IMR-90 (cell line): ENCODE data around the gene RNF112. TPM values are rescaled to one million over a fixed set of nuclear protein-coding genes. Genes with fewer than 3 reads are reported as not detected.

ENCODE experiments used
- ATAC-seq: fragments of 200-7000 bp; cut with Tn5 transposase; 2 replicates; pipeline ENCODE4 v1.9.1; 2020; ENCODE audit warnings: low read depth, mild to moderate bottlenecking, moderate library complexity
- BruUV-seq: library from RNA; stranded (reverse); fragments of 400-500 nt; replicated peaks from 2 replicates; lab custom pipeline; 2021; lab: Mats Ljungman, UMichigan
- CTCF ChIA-PET: fragments of 300-600 bp; formaldehyde crosslinking; extraction: SDS; loops from one replicate; lab custom pipeline; 2021; ENCODE audit warnings: antibody characterized with exemption; lab: Yijun Ruan, JAX
- POLR2A ChIA-PET: fragments of 300-600 bp; sonication (Branson Sonifier 250); formaldehyde crosslinking; loops from one replicate; lab custom pipeline; 2022; ENCODE audit warnings: antibody characterized with exemption; ENCODE audit not compliant: unreplicated experiment; lab: Charles Lee
- DNase-seq: peaks from one replicate; pipeline ENCODE4 v3.0.0; 2013
- H2AFZ ChIP-seq: replicated peaks from 2 replicates; pipeline ENCODE3; 2013; ENCODE audit warnings: low read length, mild to moderate bottlenecking; ENCODE audit not compliant: poor library complexity
- H2AK5ac ChIP-seq: 2 replicates; pipeline ENCODE4 v1.6.1; 2013; ENCODE audit warnings: low read depth, low read length, inconsistent platforms
- H2AK9ac ChIP-seq: replicated peaks from 2 replicates; pipeline ENCODE3; 2013; ENCODE audit warnings: mild to moderate bottlenecking, low read depth, low read length, moderate library complexity; ENCODE audit not compliant: poor library complexity
- H2BK120ac ChIP-seq: 2 replicates; pipeline ENCODE4 v1.6.1; 2013; ENCODE audit warnings: low read depth, low read length, inconsistent platforms
- H2BK15ac ChIP-seq: 3 replicates; pipeline ENCODE4 v1.6.1; 2013; ENCODE audit warnings: low read depth, low read length, inconsistent platforms
- H2BK20ac ChIP-seq: 2 replicates; pipeline ENCODE4 v1.6.1; 2013; ENCODE audit warnings: low read depth, mild to moderate bottlenecking, inconsistent platforms, low read length, moderate library complexity
- H2BK5ac ChIP-seq: 2 replicates; pipeline ENCODE4 v1.6.1; 2013; ENCODE audit warnings: mild to moderate bottlenecking, low read depth, low read length, inconsistent platforms; ENCODE audit not compliant: poor library complexity, severe bottlenecking
- H3K14ac ChIP-seq: replicated peaks from 2 replicates; pipeline ENCODE4 v1.6.1; 2013; ENCODE audit warnings: low read depth, low read length, inconsistent platforms
- H3K18ac ChIP-seq: 2 replicates; pipeline ENCODE4 v1.6.1; 2013; ENCODE audit warnings: low read depth, low read length, control low read depth
- H3K23ac ChIP-seq: 2 replicates; pipeline ENCODE4 v1.6.1; 2013; ENCODE audit warnings: low read depth, low read length, inconsistent platforms
- H3K27ac ChIP-seq: 2 replicates; pipeline ENCODE4 v1.5.1; 2013; ENCODE audit warnings: mild to moderate bottlenecking, control low read depth, low read length; ENCODE audit not compliant: insufficient read depth
- H3K27me3 ChIP-seq: 2 replicates; pipeline ENCODE4 v1.6.1; 2013; ENCODE audit warnings: low read length; ENCODE audit not compliant: control insufficient read depth, insufficient read depth
- H3K36me3 ChIP-seq: 2 replicates; pipeline ENCODE4 v1.6.1; 2013; ENCODE audit warnings: low read length, mixed read lengths; ENCODE audit not compliant: control insufficient read depth, insufficient read depth
- H3K4ac ChIP-seq: 2 replicates; pipeline ENCODE4 v1.6.1; 2013; ENCODE audit warnings: low read depth, low read length, inconsistent platforms
- H3K4me1 ChIP-seq: 2 replicates; pipeline ENCODE4 v1.6.1; 2013; ENCODE audit warnings: low read length, mixed read lengths; ENCODE audit not compliant: control insufficient read depth, insufficient read depth
- H3K4me2 ChIP-seq: 2 replicates; pipeline ENCODE4 v1.6.1; 2013; ENCODE audit warnings: low read depth, mild to moderate bottlenecking, control low read depth, low read length, moderate library complexity
- H3K4me3 ChIP-seq: 2 replicates; pipeline ENCODE4 v1.5.1; 2013; ENCODE audit warnings: low read depth, mild to moderate bottlenecking, control low read depth, low read length, moderate library complexity; ENCODE audit not compliant: insufficient read depth
- H3K56ac ChIP-seq: 2 replicates; pipeline ENCODE4 v1.6.1; 2013; ENCODE audit warnings: low read length, inconsistent platforms; ENCODE audit not compliant: insufficient read depth; ENCODE audit errors: extremely low read depth
- H3K79me1 ChIP-seq, 2 experiments: 2 replicates each; pipeline ENCODE4 v1.6.1; 2013; ENCODE audit warnings: low read length in 2 of 2, inconsistent platforms in 1 of 2, low read depth in 1 of 2
- H3K9ac ChIP-seq: 2 replicates; pipeline ENCODE4 v1.6.1; 2013; ENCODE audit warnings: low read depth, low read length, control low read depth
- H3K9me1 ChIP-seq: 2 replicates; pipeline ENCODE4 v1.6.1; 2013; ENCODE audit warnings: low read length, inconsistent platforms; ENCODE audit not compliant: insufficient read depth
- H3K9me3 ChIP-seq: 2 replicates; pipeline ENCODE4 v1.6.1; 2013; ENCODE audit warnings: low read length; ENCODE audit not compliant: control insufficient read depth, insufficient read depth
- H4K20me1 ChIP-seq: 2 replicates; pipeline ENCODE4 v1.6.1; 2013; ENCODE audit warnings: low read length, inconsistent platforms; ENCODE audit not compliant: insufficient read depth
- H4K5ac ChIP-seq: 2 replicates; pipeline ENCODE4 v1.6.1; 2013; ENCODE audit warnings: mild to moderate bottlenecking, low read depth, low read length, control low read depth
- H4K8ac ChIP-seq, 2 experiments: 2 replicates each; pipeline ENCODE4 v1.6.1; 2013; ENCODE audit warnings: low read depth in 2 of 2, low read length in 2 of 2, control low read depth in 1 of 2, inconsistent platforms in 1 of 2
- H4K91ac ChIP-seq: 2 replicates; pipeline ENCODE4 v1.6.1; 2013; ENCODE audit warnings: low read depth, low read length, inconsistent platforms; ENCODE audit not compliant: insufficient read depth
- BHLHE40 ChIP-seq: fragments of 150-350 bp; IDR thresholded peaks from 2 replicates; pipeline ENCODE4 v1.6.1; 2016; ENCODE audit warnings: mild to moderate bottlenecking, low read depth, low read length
- CEBPB ChIP-seq: IDR thresholded peaks from 2 replicates; pipeline ENCODE4 v1.6.1; 2012; ENCODE audit warnings: low read depth, low read length, improper control_type of control experiment
- CHD1 ChIP-seq: IDR thresholded peaks from 2 replicates; pipeline ENCODE4 v1.6.1; 2012; ENCODE audit warnings: low read depth, low read length, improper control_type of control experiment
- FOS ChIP-seq: fragments of 150-350 bp; IDR thresholded peaks from 2 replicates; pipeline ENCODE4 v1.6.1; 2016; ENCODE audit warnings: low read depth, low read length
- MAZ ChIP-seq: IDR thresholded peaks from 2 replicates; pipeline ENCODE4 v1.6.1; 2012; ENCODE audit warnings: low read depth, mild to moderate bottlenecking, low read length, improper control_type of control experiment, moderate library complexity, borderline replicate concordance
- MXI1 ChIP-seq: IDR thresholded peaks from 2 replicates; pipeline ENCODE4 v1.6.1; 2012; ENCODE audit warnings: low read depth, mild to moderate bottlenecking, low read length, moderate library complexity, borderline replicate concordance
- NFE2L2 ChIP-seq: fragments of 150-350 bp; IDR thresholded peaks from 2 replicates; pipeline ENCODE4 v1.6.1; 2016; ENCODE audit warnings: low read depth, mild to moderate bottlenecking, low read length
- POLR2A ChIP-seq: IDR thresholded peaks from 2 replicates; pipeline ENCODE4 v1.6.1; 2012; ENCODE audit warnings: mild to moderate bottlenecking, low read depth, low read length
- RFX5 ChIP-seq: IDR thresholded peaks from 2 replicates; pipeline ENCODE4 v1.8.0; 2012; ENCODE audit warnings: low read depth, mild to moderate bottlenecking, low read length, moderate library complexity
- SMC3 ChIP-seq: fragments of 150-350 bp; IDR thresholded peaks from 2 replicates; pipeline ENCODE4 v1.6.1; 2016; ENCODE audit warnings: low read depth, mild to moderate bottlenecking, antibody characterized with exemption, low read length, moderate library complexity
- WGBS, 2 experiments: methylation state at CpG; one replicate each; pipeline versions ENCODE4 v1.1.5 to v1.1.7; 2013; ENCODE audit warnings: missing lambda C conversion rate in 2 of 2; ENCODE audit not compliant: insufficient read length in 1 of 2; ENCODE audit errors: extremely low coverage in 2 of 2; 5-methylcytosine and 5-hydroxymethylcytosine counted together
- dilution Hi-C: fragments of 300-500 bp; cut with HindIII; formaldehyde crosslinking; loops from one replicate; pipeline ENCODE4 v1.14.3; 2018; ENCODE audit warnings: low sequenced_read_pairs; ENCODE audit not compliant: unreplicated experiment
- in situ Hi-C: fragments of 300-500 bp; cut with MboI; formaldehyde crosslinking; loops from 3 replicates; pipeline ENCODE4 v1.14.3; 2019; ENCODE audit warnings: low sequenced_read_pairs, inconsistent platforms, mixed read lengths
- intact Hi-C: fragments of 100-400 bp; cut with micrococcal nuclease; formaldehyde crosslinking; loops from 2 replicates; pipeline ENCODE4 v1.10.0; 2022
- polyA plus RNA-seq, 3 experiments: library from polyadenylated mRNA; depleted of rRNA; stranded (reverse); fragments of >200 nt; gene quantifications; 2 replicates each; pipeline ENCODE4 v1.2.3, GENCODE V29; 2012; ENCODE audit warnings: low replicate concordance in 1 of 3
- total RNA-seq: library from RNA; depleted of rRNA; stranded (reverse); fragments of >200 nt; gene quantifications from 2 replicates; pipeline ENCODE4 v1.2.3, GENCODE V29; 2012
- TF ChIP-seq, protein P1 (sequence below): fragments of 150-350 bp; IDR thresholded peaks from 2 replicates; pipeline ENCODE4 v1.6.1; 2016; ENCODE audit warnings: low read depth, mild to moderate bottlenecking, low read length, moderate library complexity, borderline replicate concordance
- TF ChIP-seq, protein P2 (sequence below): fragments of 150-350 bp; IDR thresholded peaks from 2 replicates; pipeline ENCODE4 v1.6.1; 2017; ENCODE audit warnings: mild to moderate bottlenecking, antibody characterized with exemption, low read length, low read depth
- TF ChIP-seq, protein P3 (sequence below): conservative IDR thresholded peaks from 2 replicates; pipeline ENCODE4 v1.5.1; 2012; ENCODE audit warnings: mild to moderate bottlenecking, low read depth, low read length, improper control_type of control experiment

RNF112 gene
- total and polyA plus RNA-seq, 2 of the 4 experiments (the other 2 are of a cell fraction), result 2.5 to 5.7 TPM

DNA sequence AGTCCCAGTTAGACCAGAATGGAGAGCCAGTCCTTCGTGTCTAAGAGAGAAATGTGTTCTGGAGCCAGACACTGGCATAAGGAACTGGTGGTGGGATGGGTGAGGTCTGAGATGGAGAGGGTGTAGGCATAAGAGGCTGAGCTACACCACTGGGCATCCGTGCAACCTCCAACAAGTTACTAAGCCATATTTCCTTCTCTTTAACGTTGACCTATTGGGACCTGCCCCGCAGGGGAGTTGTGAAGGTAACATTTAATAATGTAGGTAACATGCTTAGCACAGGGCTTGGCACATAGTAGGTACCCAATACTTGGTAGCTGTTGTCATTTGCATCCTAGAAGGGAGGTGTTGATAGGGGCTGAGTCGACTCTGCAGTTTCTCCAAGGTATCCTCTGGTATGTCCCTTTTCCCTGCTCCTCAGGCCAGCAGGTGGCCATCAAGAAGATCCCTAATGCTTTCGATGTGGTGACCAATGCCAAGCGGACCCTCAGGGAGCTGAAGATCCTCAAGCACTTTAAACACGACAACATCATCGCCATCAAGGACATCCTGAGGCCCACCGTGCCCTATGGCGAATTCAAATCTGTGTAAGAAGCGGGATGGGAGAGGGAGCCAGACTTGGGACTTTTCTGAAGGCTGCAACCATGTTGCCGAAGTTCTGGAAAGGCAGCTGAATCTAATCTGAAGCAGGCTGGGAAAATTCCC lies 31.5 kb upstream of the RNF112 start:
- H3K79me1 ChIP-seq, result peaks cover 32 to 66% of the 10 kb centered on the region in 2 experiments
- H3K23ac ChIP-seq, result peak overlapping the region; percentile 49
- no peak for ATAC-seq
- POLR2A ChIA-PET, result no interaction called here
- H4K20me1 ChIP-seq, result peaks cover 27% of the 10 kb centered on the region
- no peak overlapping the region for H2BK20ac ChIP-seq
- H2AK5ac ChIP-seq, result peak overlapping the region; percentile 83
- H3K4me3 ChIP-seq, result peak overlapping the region; percentile 72
- peaks cover 25% of the 10 kb centered on the region for H3K4me1 ChIP-seq
- H2BK5ac ChIP-seq, result peak overlapping the region; percentile 64
- H3K9me1 ChIP-seq, result peaks cover 31% of the 10 kb centered on the region
- DNase-seq, result no peak
- H2AK9ac ChIP-seq, result peak overlapping the region; percentile 99
- H3K27me3 ChIP-seq, result no peaks in the 10 kb centered on the region
- dilution Hi-C loops, result no loop called here
- H2BK120ac ChIP-seq, result no peak overlapping the region
- no peaks in the 10 kb centered on the region for H3K9me3 ChIP-seq
- no peak overlapping the region for H2AFZ ChIP-seq
- in situ Hi-C loops, result no loop called here
- H3K4ac ChIP-seq, result peak overlapping the region; percentile 86
- no TSS peak for BruUV-seq
- peak overlapping the region; percentile 74 for H3K14ac ChIP-seq
- 96% methylated on average over 5 of the region's 13 CpGs; no CpG with 5 or more reads in 1 of the 2 experiments for WGBS, 2 experiments
- peak overlapping the region; percentile 66; the same call in 1 of the 2 replicates for H4K91ac ChIP-seq
- peak overlapping the region; percentile 73; the same call in 1 of the 2 replicates for H3K56ac ChIP-seq
- intact Hi-C loops, result loop anchor here (5.0 kb wide), 2 partner anchors 383 to 508 kb away; no protein-coding TSS in a partner anchor
- no peak overlapping the region for H2BK15ac ChIP-seq
- H3K9ac ChIP-seq, result peak overlapping the region; percentile 90
- CTCF ChIA-PET, result no interaction called here
- peak overlapping the region; percentile 32; the same call in 1 of the 2 replicates for H4K5ac ChIP-seq
- H4K8ac ChIP-seq, result no peak overlapping the region; a peak in 2 of 4 replicates
- H3K18ac ChIP-seq, result no peak overlapping the region
- TF ChIP-seq POLR2A (no peak), CHD1 (no peak), NFE2L2 (no peak), SMC3 (no peak), MXI1 (no peak), BHLHE40 (no peak), MAZ (no peak), CEBPB (no peak), FOS (no peak), RFX5 (no peak)
- TF ChIP-seq, protein P1, sequence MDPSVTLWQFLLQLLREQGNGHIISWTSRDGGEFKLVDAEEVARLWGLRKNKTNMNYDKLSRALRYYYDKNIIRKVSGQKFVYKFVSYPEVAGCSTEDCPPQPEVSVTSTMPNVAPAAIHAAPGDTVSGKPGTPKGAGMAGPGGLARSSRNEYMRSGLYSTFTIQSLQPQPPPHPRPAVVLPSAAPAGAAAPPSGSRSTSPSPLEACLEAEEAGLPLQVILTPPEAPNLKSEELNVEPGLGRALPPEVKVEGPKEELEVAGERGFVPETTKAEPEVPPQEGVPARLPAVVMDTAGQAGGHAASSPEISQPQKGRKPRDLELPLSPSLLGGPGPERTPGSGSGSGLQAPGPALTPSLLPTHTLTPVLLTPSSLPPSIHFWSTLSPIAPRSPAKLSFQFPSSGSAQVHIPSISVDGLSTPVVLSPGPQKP, result no peak
- TF ChIP-seq, protein P2, sequence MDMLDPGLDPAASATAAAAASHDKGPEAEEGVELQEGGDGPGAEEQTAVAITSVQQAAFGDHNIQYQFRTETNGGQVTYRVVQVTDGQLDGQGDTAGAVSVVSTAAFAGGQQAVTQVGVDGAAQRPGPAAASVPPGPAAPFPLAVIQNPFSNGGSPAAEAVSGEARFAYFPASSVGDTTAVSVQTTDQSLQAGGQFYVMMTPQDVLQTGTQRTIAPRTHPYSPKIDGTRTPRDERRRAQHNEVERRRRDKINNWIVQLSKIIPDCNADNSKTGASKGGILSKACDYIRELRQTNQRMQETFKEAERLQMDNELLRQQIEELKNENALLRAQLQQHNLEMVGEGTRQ, result no peak
- TF ChIP-seq, protein P3, sequence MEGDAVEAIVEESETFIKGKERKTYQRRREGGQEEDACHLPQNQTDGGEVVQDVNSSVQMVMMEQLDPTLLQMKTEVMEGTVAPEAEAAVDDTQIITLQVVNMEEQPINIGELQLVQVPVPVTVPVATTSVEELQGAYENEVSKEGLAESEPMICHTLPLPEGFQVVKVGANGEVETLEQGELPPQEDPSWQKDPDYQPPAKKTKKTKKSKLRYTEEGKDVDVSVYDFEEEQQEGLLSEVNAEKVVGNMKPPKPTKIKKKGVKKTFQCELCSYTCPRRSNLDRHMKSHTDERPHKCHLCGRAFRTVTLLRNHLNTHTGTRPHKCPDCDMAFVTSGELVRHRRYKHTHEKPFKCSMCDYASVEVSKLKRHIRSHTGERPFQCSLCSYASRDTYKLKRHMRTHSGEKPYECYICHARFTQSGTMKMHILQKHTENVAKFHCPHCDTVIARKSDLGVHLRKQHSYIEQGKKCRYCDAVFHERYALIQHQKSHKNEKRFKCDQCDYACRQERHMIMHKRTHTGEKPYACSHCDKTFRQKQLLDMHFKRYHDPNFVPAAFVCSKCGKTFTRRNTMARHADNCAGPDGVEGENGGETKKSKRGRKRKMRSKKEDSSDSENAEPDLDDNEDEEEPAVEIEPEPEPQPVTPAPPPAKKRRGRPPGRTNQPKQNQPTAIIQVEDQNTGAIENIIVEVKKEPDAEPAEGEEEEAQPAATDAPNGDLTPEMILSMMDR, result no peak
- H3K27ac ChIP-seq, result peak overlapping the region; percentile 85
- H3K4me2 ChIP-seq, result peak overlapping the region; percentile 74
- H3K36me3 ChIP-seq, result peaks cover 46% of the 10 kb centered on the region
